Progenitor cell of endocrine pancreas (in vitro differentiated cells): Measurements from ENCODE around the gene FXYD7. TPM values are rescaled to one million over a fixed set of nuclear protein-coding genes. Genes with fewer than 3 reads are reported as not detected.

Experiments used
- DNase-seq: peaks from one replicate; pipeline ENCODE4 v3.0.0; 2021; ENCODE audit warnings: low spot score; ENCODE audit not compliant: unreplicated experiment
- H3K27ac Mint-ChIP-seq: 2 replicates; pipeline ENCODE4 v1.8.0; 2021; ENCODE audit warnings: mild to moderate bottlenecking, moderate library complexity, mixed read lengths
- H3K27me3 Mint-ChIP-seq: 2 replicates; pipeline ENCODE4 v1.8.0; 2021; ENCODE audit warnings: mixed read lengths
- H3K36me3 Mint-ChIP-seq: 2 replicates; pipeline ENCODE4 v1.8.0; 2022; ENCODE audit warnings: mixed read lengths; ENCODE audit not compliant: insufficient read depth
- H3K4me1 Mint-ChIP-seq: 2 replicates; pipeline ENCODE4 v1.8.0; 2021; ENCODE audit warnings: low read depth, mixed read lengths
- H3K4me3 Mint-ChIP-seq: 2 replicates; pipeline ENCODE4 v1.8.0; 2021; ENCODE audit warnings: low read depth, mild to moderate bottlenecking, moderate library complexity, mixed read lengths
- H3K9me3 Mint-ChIP-seq: 2 replicates; pipeline ENCODE4 v1.8.0; 2021; ENCODE audit warnings: low read depth, mixed read lengths
- total RNA-seq: library from RNA; stranded (reverse); gene quantifications from 2 replicates; pipeline ENCODE4 v1.2.1, GENCODE V29; 2021
- TF ChIP-seq, protein P1 (sequence below): fragments of 200-600 bp; sonication (generic); IDR thresholded peaks from one replicate; pipeline ENCODE4 v1.5.0; 2021; ENCODE audit warnings: antibody characterized with exemption, mild to moderate bottlenecking; ENCODE audit not compliant: unreplicated experiment

Gene FXYD7
- total RNA-seq, 1 donor from 2014 or later, result not detected

DNA sequence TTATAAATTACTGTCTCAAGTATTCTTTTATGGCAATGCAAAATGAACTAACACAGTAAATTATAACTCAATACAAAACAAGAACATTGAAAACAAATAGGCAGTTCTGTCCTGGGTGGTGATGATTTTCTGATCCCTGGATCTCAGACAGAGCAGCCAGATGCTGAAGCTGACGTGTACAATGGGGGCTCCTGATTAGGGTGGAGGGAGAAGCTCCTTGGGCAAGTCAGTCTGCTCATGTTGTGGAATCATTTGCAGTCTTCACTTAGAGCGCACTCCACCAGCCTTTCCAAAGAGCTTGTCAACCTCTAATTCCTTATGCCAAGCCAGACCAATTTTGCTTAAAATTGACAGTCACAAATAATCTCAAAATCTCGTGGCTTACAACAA lies 33.1 kb downstream of the FXYD7 start:
- Mint-ChIP-seq H3K27me3 (peaks cover 13% of the 10 kb centered on the region), H3K27ac (no peak overlapping the region), H3K4me3 (no peak overlapping the region), H3K9me3 (peaks cover 3% of the 10 kb centered on the region), H3K36me3 (no peaks in the 10 kb centered on the region), H3K4me1 (no peaks in the 10 kb centered on the region)
- TF ChIP-seq, protein P1, sequence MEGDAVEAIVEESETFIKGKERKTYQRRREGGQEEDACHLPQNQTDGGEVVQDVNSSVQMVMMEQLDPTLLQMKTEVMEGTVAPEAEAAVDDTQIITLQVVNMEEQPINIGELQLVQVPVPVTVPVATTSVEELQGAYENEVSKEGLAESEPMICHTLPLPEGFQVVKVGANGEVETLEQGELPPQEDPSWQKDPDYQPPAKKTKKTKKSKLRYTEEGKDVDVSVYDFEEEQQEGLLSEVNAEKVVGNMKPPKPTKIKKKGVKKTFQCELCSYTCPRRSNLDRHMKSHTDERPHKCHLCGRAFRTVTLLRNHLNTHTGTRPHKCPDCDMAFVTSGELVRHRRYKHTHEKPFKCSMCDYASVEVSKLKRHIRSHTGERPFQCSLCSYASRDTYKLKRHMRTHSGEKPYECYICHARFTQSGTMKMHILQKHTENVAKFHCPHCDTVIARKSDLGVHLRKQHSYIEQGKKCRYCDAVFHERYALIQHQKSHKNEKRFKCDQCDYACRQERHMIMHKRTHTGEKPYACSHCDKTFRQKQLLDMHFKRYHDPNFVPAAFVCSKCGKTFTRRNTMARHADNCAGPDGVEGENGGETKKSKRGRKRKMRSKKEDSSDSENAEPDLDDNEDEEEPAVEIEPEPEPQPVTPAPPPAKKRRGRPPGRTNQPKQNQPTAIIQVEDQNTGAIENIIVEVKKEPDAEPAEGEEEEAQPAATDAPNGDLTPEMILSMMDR, result no peak
- DNase-seq, result no peak

DNA sequence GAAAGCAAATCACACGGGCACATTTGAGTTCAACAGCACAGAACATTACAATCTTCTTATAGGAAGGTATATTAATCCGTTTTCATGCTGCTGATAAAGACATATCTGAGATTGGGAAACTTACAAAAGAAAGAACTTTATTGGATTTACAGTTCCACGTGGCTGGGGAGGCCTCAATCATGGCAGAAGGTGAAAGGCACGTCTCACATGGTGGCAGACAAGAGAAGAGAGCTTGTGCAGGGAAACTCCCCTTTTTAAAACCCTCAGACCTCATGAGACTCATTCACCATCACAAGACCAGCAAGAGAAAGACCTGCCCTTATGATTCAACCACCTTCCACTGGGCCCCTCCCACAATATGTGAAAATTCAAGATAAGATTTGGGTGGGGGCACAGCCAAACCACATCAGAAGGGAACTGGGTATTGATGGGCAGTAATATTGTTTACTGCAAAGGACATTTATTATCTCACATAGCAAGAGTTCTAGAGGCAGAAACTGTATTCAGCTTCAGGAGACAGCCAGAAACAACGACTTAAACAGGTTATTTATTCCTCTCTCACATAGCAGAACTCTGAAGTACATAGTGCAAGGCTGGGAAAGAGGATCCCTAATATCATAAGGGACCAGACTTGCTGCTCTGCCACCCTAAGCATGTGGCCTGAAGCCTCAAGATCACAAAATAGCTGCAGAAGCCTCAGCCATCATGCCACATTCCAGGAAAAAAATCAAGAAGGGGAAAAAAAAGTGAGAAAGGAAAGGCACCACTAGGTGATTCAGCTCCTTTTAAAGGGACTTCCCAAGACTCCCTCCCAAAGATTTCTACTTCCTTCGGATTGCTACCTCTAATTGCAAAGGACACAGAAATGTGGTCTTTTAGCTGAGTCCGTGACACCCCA lies 34.6 kb downstream of the FXYD7 start:
- H3K27me3 Mint-ChIP-seq, result peaks cover 13% of the 10 kb centered on the region
- no peak overlapping the region for H3K4me3 Mint-ChIP-seq
- H3K4me1 Mint-ChIP-seq, result no peaks in the 10 kb centered on the region
- peaks cover 3% of the 10 kb centered on the region for H3K9me3 Mint-ChIP-seq
- DNase-seq, result no peak
- no peaks in the 10 kb centered on the region for H3K36me3 Mint-ChIP-seq
- TF ChIP-seq, protein P1, result no peak
- no peak overlapping the region for H3K27ac Mint-ChIP-seq

DNA sequence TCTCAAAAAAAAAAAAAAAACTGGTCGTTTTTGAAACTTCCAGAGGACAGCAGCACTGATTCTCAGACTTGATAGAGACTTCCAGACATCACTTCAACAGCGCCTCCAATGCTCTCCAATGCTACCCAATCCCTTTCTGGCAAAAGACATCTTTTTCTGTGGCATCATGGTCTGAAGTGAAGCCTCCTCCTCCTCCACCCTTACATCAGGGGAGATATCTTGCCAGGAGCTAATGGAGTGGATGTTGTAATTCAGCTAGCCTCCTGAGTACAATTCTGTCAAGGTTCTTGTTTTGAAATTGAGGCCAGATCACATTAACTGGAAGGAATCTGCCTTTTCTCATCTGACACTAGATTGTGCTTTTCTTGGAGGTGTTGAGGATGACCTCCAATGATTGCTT lies 35.6 kb downstream of the FXYD7 start:
- Mint-ChIP-seq H3K4me1 (no peaks in the 10 kb centered on the region), H3K9me3 (peaks cover 3% of the 10 kb centered on the region), H3K27me3 (peaks cover 13% of the 10 kb centered on the region), H3K27ac (no peak overlapping the region), H3K36me3 (no peaks in the 10 kb centered on the region), H3K4me3 (no peak overlapping the region)
- TF ChIP-seq, protein P1, result no peak
- DNase-seq, result no peak

DNA sequence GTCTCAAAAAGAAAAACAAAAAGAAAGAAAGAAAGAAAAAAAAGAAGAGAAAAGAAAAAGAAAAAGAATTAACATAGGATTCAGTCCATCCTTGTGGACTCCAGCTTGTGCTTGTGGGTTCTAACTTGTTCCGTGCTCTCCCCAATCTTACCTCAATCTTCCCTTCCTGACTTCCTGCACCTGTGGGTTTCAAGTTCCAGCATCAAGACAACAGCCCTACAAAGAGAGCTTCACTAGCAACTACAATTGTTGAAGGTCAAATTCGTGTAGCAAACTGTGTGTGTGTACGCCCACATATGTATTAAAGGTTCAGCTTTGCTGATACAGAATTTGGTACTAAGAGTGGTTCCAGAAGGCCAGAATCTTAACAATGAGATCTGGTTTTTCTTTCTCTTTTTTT lies 36.8 kb downstream of the FXYD7 start:
- Mint-ChIP-seq H3K27ac (no peak overlapping the region), H3K4me1 (no peaks in the 10 kb centered on the region), H3K9me3 (peaks cover 9% of the 10 kb centered on the region), H3K27me3 (peaks cover 18% of the 10 kb centered on the region), H3K4me3 (no peak overlapping the region), H3K36me3 (no peaks in the 10 kb centered on the region)
- TF ChIP-seq, protein P1, result no peak
- DNase-seq, result no peak

DNA sequence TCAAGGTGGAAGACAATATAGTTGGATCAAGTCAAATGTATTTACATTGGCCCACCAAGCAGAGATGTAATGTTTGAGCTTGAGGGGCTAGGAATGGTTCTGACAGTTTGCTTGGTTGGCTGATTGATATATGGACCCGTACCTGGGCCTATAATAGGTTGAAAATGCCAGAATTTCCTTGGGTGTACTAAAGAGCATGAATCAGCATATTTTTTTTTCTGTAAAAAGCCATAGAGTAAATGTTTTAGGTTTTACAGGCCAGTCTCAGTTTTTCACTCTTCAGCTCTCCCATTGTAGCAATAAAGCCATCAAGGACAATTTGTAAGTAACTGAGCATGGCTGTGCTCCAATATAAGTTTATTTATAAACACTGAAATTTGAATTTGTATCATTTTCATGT lies 38.3 kb downstream of the FXYD7 start:
- H3K27ac Mint-ChIP-seq, result no peak overlapping the region

More for the DNA sequence above, 38.3 kb downstream of the FXYD7 start:
- Mint-ChIP-seq H3K4me3 (no peak overlapping the region), H3K27me3 (peaks cover 21% of the 10 kb centered on the region), H3K9me3 (peaks cover 9% of the 10 kb centered on the region), H3K36me3 (no peaks in the 10 kb centered on the region), H3K4me1 (no peaks in the 10 kb centered on the region)
- TF ChIP-seq, protein P1, result no peak
- no peak for DNase-seq
